Astrocyte of the spinal cord (primary cell): ENCODE results near the gene NUDT22.

Source experiments
- DNase-seq: peaks from one replicate; pipeline ENCODE4 v3.0.0; 2011; ENCODE audit warnings: low read depth, low spot score
- H3K4me3 ChIP-seq: 2 replicates; pipeline ENCODE4 v1.5.1; 2011; ENCODE audit warnings: low read depth, mild to moderate bottlenecking, low read length, moderate library complexity
- CTCF ChIP-seq: IDR thresholded peaks from 2 replicates; pipeline ENCODE4 v1.5.1; 2012; ENCODE audit warnings: low read depth, mild to moderate bottlenecking, low read length, inconsistent platforms
- in situ Hi-C: cut with HindIII; loops from 2 replicates; pipeline ENCODE4 v1.10.0; 2017; ENCODE audit warnings: low sequenced_read_pairs

Gene NUDT22

GRCh38 chr11:64261556-64262080 is 35.5 kb downstream of the NUDT22 start:
- no peak for TF ChIP-seq CTCF
- H3K4me3 ChIP-seq = no peak overlapping the region
- DNase-seq = no peak
- in situ Hi-C loops = no loop called here

GRCh38 chr11:64262271-64263002 is 36.4 kb downstream of the NUDT22 start:
- no peak for TF ChIP-seq CTCF
- in situ Hi-C loops = no loop called here
- no peak overlapping the region for H3K4me3 ChIP-seq
- no peak for DNase-seq

GRCh38 chr11:64263021-64263946 is 37.2 kb downstream of the NUDT22 start:
- H3K4me3 ChIP-seq = no peak overlapping the region
- peak; percentile 71 for DNase-seq
- in situ Hi-C loops = no loop called here
- TF ChIP-seq CTCF = no peak

- no peak overlapping the region for H3K4me3 ChIP-seq
- in situ Hi-C loops = no loop called here
Observed at GRCh38 chr11:64263947-64264317, 37.9 kb downstream of the NUDT22 start.

GRCh38 chr11:64264371-64264852 is 38.3 kb downstream of the NUDT22 start:
- TF ChIP-seq CTCF = no peak
- in situ Hi-C loops = no loop called here
- H3K4me3 ChIP-seq = no peak overlapping the region
- no peak for DNase-seq

More at GRCh38 chr11:64263947-64264317, 37.9 kb downstream of the NUDT22 start:
- DNase-seq = no peak
- no peak for TF ChIP-seq CTCF
